ENCODE data around the gene PKP4.

Gene PKP4

GRCh38 chr2:158496986-158497385 is 40.2 kb downstream of the PKP4 start:
- DNase-seq (ENCODE audit: low read depth in 3 of 3, low spot score in 1 of 3), result no peak

- DNase-seq (ENCODE audit: low read depth in 3 of 3, low spot score in 1 of 3), result no peak
Measured at GRCh38 chr2:158497486-158497885, 40.7 kb downstream of the PKP4 start.

- DNase-seq (ENCODE audit: low read depth in 3 of 3, low spot score in 1 of 3), result no peak
Measured at GRCh38 chr2:158498043-158498748, 41.4 kb downstream of the PKP4 start.

GRCh38 chr2:158498749-158499136 is 42.0 kb downstream of the PKP4 start:
- DNase-seq (ENCODE audit: low read depth in 3 of 3, low spot score in 1 of 3), result no peak

- no peak for DNase-seq (ENCODE audit: low read depth in 3 of 3, low spot score in 1 of 3)
Measured at GRCh38 chr2:158499383-158499782, 42.6 kb downstream of the PKP4 start.

GRCh38 chr2:158500333-158500732 is 43.6 kb downstream of the PKP4 start:
- no peak for DNase-seq (ENCODE audit: low read depth in 3 of 3, low spot score in 1 of 3)

- DNase-seq (ENCODE audit: low read depth in 3 of 3, low spot score in 1 of 3), result no peak
Measured at GRCh38 chr2:158501301-158501700, 44.5 kb downstream of the PKP4 start.

- DNase-seq (ENCODE audit: low read depth in 3 of 3, low spot score in 1 of 3), result no peak
Measured at GRCh38 chr2:158502974-158503373, 46.2 kb downstream of the PKP4 start.

GRCh38 chr2:158504088-158504487 is 47.3 kb downstream of the PKP4 start:
- no peak for DNase-seq (ENCODE audit: low read depth in 3 of 3, low spot score in 1 of 3)

GRCh38 chr2:158505448-158505934 is 48.7 kb downstream of the PKP4 start:
- no peak for DNase-seq (ENCODE audit: low read depth in 3 of 3, low spot score in 1 of 3)

GRCh38 chr2:158507141-158507540 is 50.4 kb downstream of the PKP4 start:
- DNase-seq (ENCODE audit: low read depth in 3 of 3, low spot score in 1 of 3), result no peak

- DNase-seq (ENCODE audit: low read depth in 3 of 3, low spot score in 1 of 3), result no peak
Measured at GRCh38 chr2:158507679-158508078, 50.9 kb downstream of the PKP4 start.

GRCh38 chr2:158509928-158510797 is 53.4 kb downstream of the PKP4 start:
- DNase-seq (ENCODE audit: low read depth in 3 of 3, low spot score in 1 of 3), result no peak

- no peak for DNase-seq (ENCODE audit: low read depth in 3 of 3, low spot score in 1 of 3)
Measured at GRCh38 chr2:158510887-158511286, 54.1 kb downstream of the PKP4 start.

- DNase-seq (ENCODE audit: low read depth in 3 of 3, low spot score in 1 of 3), result no peak
Measured at GRCh38 chr2:158511706-158512105, 55.0 kb downstream of the PKP4 start.

- DNase-seq (ENCODE audit: low read depth in 3 of 3, low spot score in 1 of 3), result no peak
Measured at GRCh38 chr2:158512323-158512722, 55.6 kb downstream of the PKP4 start.

GRCh38 chr2:158513841-158514240 is 57.1 kb downstream of the PKP4 start:
- DNase-seq (ENCODE audit: low read depth in 3 of 3, low spot score in 1 of 3), result no peak

GRCh38 chr2:158518084-158518483 is 61.3 kb downstream of the PKP4 start:
- no peak for DNase-seq (ENCODE audit: low read depth in 3 of 3, low spot score in 1 of 3)

- DNase-seq (ENCODE audit: low read depth in 3 of 3, low spot score in 1 of 3), result no peak
Measured at GRCh38 chr2:158519481-158519880, 62.7 kb downstream of the PKP4 start.

GRCh38 chr2:158529379-158530259 is 72.9 kb downstream of the PKP4 start:
- DNase-seq (ENCODE audit: low read depth in 3 of 3, low spot score in 1 of 3), result no peak

- no peak for DNase-seq (ENCODE audit: low read depth in 3 of 3, low spot score in 1 of 3)
Measured at GRCh38 chr2:158530829-158531228, 74.1 kb downstream of the PKP4 start.

Data from stimulated activated CD4-positive, alpha-beta T cell treated with anti-CD3 and anti-CD28 coated beads, TNF-alpha, amount 100 ng/mL, for 1 hour (primary cell).